NCI-H2171 (cell line): ENCODE data around the gene AGA.

Experiments
- DNase-seq: peaks from one replicate; lab custom pipeline; 2025; lab: John Stamatoyannopoulos, UW

AGA gene

DNA sequence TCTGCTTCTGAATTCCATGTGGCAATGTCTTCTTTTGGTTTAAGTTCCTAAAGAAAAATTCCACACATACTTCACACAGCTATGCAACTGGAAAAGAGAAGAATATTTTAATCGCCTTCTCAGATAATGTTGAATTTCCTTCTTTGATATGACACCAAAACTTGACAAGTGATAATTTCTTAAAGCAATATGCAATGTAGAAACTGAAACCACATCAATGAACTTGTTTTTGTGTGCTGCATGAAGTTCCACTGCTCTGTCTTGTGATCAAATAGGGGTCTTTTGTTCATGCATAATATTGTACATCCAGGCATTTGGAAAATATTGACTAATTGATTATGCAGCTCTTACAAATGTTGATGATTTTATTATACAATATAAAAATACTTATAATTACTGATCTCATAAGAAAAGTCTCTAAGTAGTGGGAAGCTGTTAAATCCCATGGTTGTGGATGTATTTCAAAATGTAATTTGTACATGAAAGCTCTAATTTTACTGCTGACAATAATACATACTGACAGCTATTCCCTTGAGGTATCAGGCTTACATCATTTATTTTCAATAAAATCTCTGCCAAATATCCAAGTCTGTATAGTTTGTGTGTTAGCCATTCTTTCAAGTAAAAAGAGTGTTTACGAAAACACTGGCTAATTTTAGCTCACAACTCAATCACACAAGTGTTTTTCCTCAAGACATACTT is 56.5 kb downstream of the AGA start:
- DNase-seq, result no peak

DNA sequence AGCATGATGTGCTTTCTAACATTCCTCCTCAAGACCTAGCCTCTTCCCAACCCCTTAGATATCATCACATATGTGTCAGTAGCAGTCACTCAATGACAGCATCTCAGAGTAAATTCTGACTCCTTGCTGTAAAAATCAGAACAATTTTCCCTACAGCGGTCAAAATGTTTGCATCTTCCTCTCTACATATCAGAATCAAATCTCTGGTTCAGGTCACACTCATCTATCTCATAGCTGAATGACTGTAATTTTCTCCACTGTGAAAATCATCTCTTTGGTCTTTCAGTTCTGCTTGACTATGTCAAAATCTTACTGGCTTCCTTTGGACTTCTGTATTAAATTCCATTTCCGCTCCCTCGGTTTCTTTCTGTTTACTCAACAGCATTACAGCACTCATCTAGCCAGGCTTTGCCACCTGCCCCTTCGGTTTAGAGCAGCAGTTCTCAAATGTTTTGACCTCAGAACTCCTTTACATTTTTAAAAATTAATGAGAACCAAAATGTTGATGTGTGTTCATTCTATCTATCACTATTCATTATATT is 57.3 kb downstream of the AGA start:
- DNase-seq, result no peak

DNA sequence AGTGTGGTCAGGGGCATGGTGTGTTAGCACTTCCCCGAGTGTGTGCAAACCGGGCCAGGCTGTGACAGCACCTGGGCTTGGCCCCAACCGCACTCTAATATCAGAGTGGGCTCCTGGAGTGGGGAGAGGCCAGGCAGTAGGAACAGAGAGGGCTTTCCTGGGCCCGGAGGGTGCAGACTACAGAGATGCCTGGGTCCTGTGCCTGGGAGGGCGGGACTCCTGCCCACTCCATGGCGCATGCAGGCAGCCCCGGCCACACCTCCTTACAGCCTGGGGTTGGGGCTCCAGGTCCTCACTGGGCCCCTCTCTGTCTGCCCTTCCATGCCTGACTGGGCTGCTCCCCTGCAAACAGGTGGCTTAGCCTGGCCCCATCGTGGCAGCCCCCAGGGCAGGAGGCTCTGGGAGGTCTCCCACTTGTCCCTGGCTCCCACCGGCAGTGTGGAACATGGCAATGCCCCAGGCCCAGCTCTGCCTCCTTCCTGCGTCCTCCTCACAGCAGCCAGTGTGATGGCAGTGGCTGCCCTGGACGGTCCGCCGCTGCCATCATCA is 60.4 kb downstream of the AGA start:
- no peak for DNase-seq
